Left forelimb (tissue), 1 donor: ENCODE results near the gene KLHL35.

Experiments used
- DNase-seq: peaks from one replicate; pipeline ENCODE4 v3.0.0-alpha.2; 2018; ENCODE audit warnings: low spot score

The KLHL35 gene

GRCh38 chr11:75469785-75470405 is 36.9 kb upstream of the KLHL35 start:
- DNase-seq = no peak

- no peak for DNase-seq
Observed at GRCh38 chr11:75468534-75469340, 35.7 kb upstream of the KLHL35 start.

- no peak for DNase-seq
Observed at GRCh38 chr11:75467881-75468280, 34.9 kb upstream of the KLHL35 start.

GRCh38 chr11:75467311-75467710 is 34.3 kb upstream of the KLHL35 start:
- no peak for DNase-seq

- no peak for DNase-seq
Observed at GRCh38 chr11:75465701-75466531, 32.9 kb upstream of the KLHL35 start.

- no peak for DNase-seq
Observed at GRCh38 chr11:75463106-75463774, 30.2 kb upstream of the KLHL35 start.

- no peak for DNase-seq
Observed at GRCh38 chr11:75462117-75462653, 29.2 kb upstream of the KLHL35 start.

- DNase-seq = no peak
Observed at GRCh38 chr11:75461151-75461550, 28.1 kb upstream of the KLHL35 start.

- DNase-seq = no peak
Observed at GRCh38 chr11:75456596-75457183, 23.7 kb upstream of the KLHL35 start.

GRCh38 chr11:75454987-75455386 is 22.0 kb upstream of the KLHL35 start:
- DNase-seq = no peak

- DNase-seq = no peak
Observed at GRCh38 chr11:75453916-75454655, 21.1 kb upstream of the KLHL35 start.

- DNase-seq = no peak
Observed at GRCh38 chr11:75450826-75451821, 18.1 kb upstream of the KLHL35 start.

- no peak for DNase-seq
Observed at GRCh38 chr11:75450236-75450635, 17.2 kb upstream of the KLHL35 start.

GRCh38 chr11:75449776-75450175 is 16.8 kb upstream of the KLHL35 start:
- no peak for DNase-seq

- no peak for DNase-seq
Observed at GRCh38 chr11:75449271-75449670, 16.3 kb upstream of the KLHL35 start.

- no peak for DNase-seq
Observed at GRCh38 chr11:75447415-75447814, 14.4 kb upstream of the KLHL35 start.

GRCh38 chr11:75445315-75445953 is 12.4 kb upstream of the KLHL35 start:
- peak; percentile 85 for DNase-seq

- DNase-seq = no peak
Observed at GRCh38 chr11:75443043-75443442, 10.0 kb upstream of the KLHL35 start.
